ENCODE data around the gene ZNF23.

- TF ChIP-seq RUNX3 (IDR thresholded peaks at IDR 0.05; ENCODE audit: low read length) (no peak), CBX3 (IDR thresholded peaks at IDR 0.05; ENCODE audit: borderline replicate concordance, low read depth) (no peak), HCFC1 (IDR thresholded peaks at IDR 0.05; ENCODE audit: low read length) (no peak), ZSCAN29 (IDR thresholded peaks at IDR 0.05) (no peak), GABPA (IDR thresholded peaks at IDR 0.05; ENCODE audit: low read depth) (no peak), SREBF1 (IDR thresholded peaks at IDR 0.05; ENCODE audit: low read length) (no peak), POLR2A (IDR thresholded peaks at IDR 0.05; ENCODE audit: low read depth, low read length) (no peak), CTCF (IDR thresholded peaks at IDR 0.05 in 2 of 3, conservative IDR thresholded peaks at IDR 0.05 in 1 of 3; ENCODE audit: control insufficient read depth in 2 of 3, extremely low read depth in 1 of 3, insufficient read depth in 1 of 3, low read depth in 3 of 3, low read length in 3 of 3) (no peak), POLR2AphosphoS5 (IDR thresholded peaks at IDR 0.05; ENCODE audit: low read length) (no peak), JUND (IDR thresholded peaks at IDR 0.05; ENCODE audit: low read depth, low read length) (no peak), ESRRA (IDR thresholded peaks at IDR 0.05; ENCODE audit: low read length) (no peak), REST (IDR thresholded peaks at IDR 0.05; ENCODE audit: low read depth, low read length) (no peak)
Observed at GRCh38 chr16:71402007-71402406, 60.0 kb downstream of the ZNF23 start.

Data from GM12878 (cell line).